ENCODE data around the gene DLG1.
A peak's percentile ranks its signal among the peaks of the same experiment; 100 is the strongest.

Gene DLG1

DNA sequence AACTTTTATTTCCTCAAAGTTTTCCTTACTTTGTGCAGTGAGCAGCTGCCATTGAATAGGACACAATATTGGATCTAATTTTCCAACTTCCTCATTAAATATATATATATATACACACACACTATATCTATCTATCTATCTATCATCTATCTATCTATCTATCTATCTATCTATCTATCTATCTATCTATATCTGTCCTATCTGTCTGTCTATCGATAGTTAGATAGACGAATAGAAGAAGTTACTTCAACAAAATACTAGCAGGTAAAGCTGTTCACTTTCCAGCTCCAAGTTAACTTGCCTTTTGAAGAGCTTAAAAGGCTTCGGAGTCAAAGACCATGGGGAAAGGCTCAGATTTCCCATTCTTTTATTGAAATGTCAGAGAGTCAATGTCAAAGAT lies 3.6 kb upstream of the DLG1 start:
- DNase-seq (ENCODE audit: low spot score), result no peak
- no peak for TF ChIP-seq CTCF (IDR thresholded peaks at IDR 0.05; ENCODE audit: borderline replicate concordance, control extremely low read depth, extremely low read depth, insufficient read depth, missing control alignments)
- in situ Hi-C loops (cut with MboI; ENCODE audit: low sequenced_read_pairs, unreplicated experiment), result no loop called here

GRCh38 chr3:197300361-197300760 lies 1.9 kb upstream of the DLG1 start:
- in situ Hi-C loops (cut with MboI; ENCODE audit: low sequenced_read_pairs, unreplicated experiment), result no loop called here
- no peak for TF ChIP-seq CTCF (IDR thresholded peaks at IDR 0.05; ENCODE audit: borderline replicate concordance, control extremely low read depth, extremely low read depth, insufficient read depth, missing control alignments)
- DNase-seq (ENCODE audit: low spot score), result no peak

DNA sequence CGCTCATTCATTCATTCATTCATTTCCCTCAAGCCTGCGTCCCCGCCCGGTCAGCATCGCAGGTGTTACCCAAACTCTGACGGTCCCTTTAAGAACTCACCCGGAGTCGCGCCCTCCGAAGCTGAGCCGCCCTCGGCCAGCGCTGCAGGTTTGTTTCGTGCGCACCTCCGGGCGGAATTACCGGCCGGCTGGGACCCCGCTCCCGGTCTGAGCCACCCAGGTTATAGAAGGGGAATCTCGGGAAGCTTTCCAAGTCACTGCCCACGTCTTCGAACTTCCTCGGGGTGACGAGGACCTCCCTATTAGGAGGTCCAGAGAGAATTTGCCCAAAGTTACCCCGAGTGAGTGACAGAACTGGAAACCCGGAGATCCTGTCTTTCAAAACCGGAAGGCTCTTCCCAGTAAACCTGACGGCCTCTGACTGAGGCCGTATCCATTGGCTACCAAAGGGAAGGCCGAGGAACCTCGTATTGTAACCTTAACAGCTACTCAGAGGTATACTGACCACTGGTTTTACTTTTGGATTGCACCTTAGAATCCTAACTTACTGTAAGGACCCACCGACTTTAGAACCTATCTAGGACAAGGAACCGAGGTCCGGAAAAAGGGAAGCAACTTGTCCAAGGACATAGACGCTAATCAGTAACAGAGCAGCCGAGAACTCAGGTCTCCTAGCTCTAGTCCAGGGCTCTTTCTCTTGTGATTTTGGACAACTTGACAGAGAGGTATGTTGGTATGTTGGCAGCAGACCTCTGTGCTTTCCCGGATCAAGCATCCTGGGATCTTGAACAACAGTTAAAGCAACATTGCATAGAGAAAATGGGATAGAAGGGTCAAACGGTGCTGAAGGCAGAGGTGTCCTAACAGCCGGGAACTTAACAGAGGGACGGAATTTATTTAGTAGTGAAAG lies 788 bp upstream of the DLG1 start:
- in situ Hi-C loops (cut with MboI; ENCODE audit: low sequenced_read_pairs, unreplicated experiment), result no loop called here
- TF ChIP-seq CTCF (IDR thresholded peaks at IDR 0.05; ENCODE audit: borderline replicate concordance, control extremely low read depth, extremely low read depth, insufficient read depth, missing control alignments), result no peak
- peak; percentile 61 for DNase-seq (ENCODE audit: low spot score)

DNA sequence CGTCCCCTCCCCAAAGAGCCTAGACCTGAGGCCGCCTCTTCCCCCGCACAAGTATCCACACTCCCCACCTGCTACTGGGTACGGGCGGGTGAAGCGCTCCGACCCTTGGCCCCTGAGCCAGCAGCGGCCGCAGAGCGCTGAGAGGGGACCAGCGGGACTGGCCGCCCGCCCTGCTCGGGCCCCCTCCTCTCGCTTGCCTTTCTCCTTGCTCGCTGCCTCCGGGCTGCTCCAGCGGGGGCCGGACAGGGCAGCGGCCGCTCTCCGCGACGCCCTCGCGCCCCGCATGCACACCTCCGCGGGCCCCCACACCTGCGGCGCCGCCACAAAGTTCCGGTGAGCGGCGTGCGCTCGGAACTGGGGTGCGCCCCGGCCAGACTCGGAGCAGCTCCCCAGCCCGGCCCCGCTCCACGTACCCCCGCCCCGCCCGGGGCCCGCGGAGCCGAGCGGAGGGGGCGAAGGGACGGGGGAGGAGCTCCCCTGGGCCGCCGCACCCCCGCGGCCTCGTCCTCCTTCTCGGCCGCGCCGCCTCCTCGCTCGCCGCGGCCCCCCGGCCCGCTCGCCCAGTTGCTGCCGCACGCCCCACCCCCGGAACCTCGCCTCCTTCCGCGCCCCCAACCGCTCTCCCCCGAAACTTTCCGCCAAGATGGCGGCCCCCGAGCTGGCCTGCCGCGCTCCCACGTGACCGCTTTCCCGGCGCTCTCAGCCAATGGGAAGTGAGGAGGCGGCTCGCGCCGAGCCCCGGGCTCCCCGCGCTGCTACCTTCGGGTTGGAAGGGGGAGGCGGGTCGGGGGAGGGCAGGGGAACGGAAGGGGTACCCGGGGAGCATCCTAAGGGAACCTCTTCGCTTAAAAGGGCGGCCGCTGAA lies 704 bp downstream of the DLG1 start:
- in situ Hi-C loops (cut with MboI; ENCODE audit: low sequenced_read_pairs, unreplicated experiment), result no loop called here
- peak; percentile 95 for DNase-seq (ENCODE audit: low spot score)
- no peak for TF ChIP-seq CTCF (IDR thresholded peaks at IDR 0.05; ENCODE audit: borderline replicate concordance, control extremely low read depth, extremely low read depth, insufficient read depth, missing control alignments)

- no peak for DNase-seq (ENCODE audit: low spot score)
- TF ChIP-seq CTCF (IDR thresholded peaks at IDR 0.05; ENCODE audit: borderline replicate concordance, control extremely low read depth, extremely low read depth, insufficient read depth, missing control alignments), result no peak
- in situ Hi-C loops (cut with MboI; ENCODE audit: low sequenced_read_pairs, unreplicated experiment), result no loop called here
These were observed 1.4 kb downstream of the DLG1 start for GRCh38 chr3:197297002-197297401.

- DNase-seq (ENCODE audit: low spot score), result no peak
- in situ Hi-C loops (cut with MboI; ENCODE audit: low sequenced_read_pairs, unreplicated experiment), result no loop called here
- TF ChIP-seq CTCF (IDR thresholded peaks at IDR 0.05; ENCODE audit: borderline replicate concordance, control extremely low read depth, extremely low read depth, insufficient read depth, missing control alignments), result no peak
These were observed 1.9 kb downstream of the DLG1 start for GRCh38 chr3:197296545-197296944.

Data from GM13976 (cell line).